AG09309 (cell line): Measurements from ENCODE around the gene COMMD7.

Source experiments
- DNase-seq: peaks from one replicate; pipeline ENCODE4 v3.0.0-alpha.2; 2010; ENCODE audit warnings: low read depth
- H3K4me3 ChIP-seq: 2 replicates; pipeline ENCODE4 v1.5.1; 2011; ENCODE audit warnings: mild to moderate bottlenecking, low read depth, low read length, moderate library complexity; ENCODE audit not compliant: control insufficient read depth
- TF ChIP-seq, protein P1 (sequence below): IDR thresholded peaks from 2 replicates; pipeline ENCODE4 v1.5.1; 2011; ENCODE audit warnings: mild to moderate bottlenecking, low read depth, low read length, inconsistent platforms; ENCODE audit not compliant: insufficient read depth, control insufficient read depth; ENCODE audit errors: missing control alignments

Gene COMMD7

GRCh38 chr20:32743237-32744112, at the start of gene COMMD7:
Gene COMMD7 (minus strand): TSS chr20:32743467. CDS start chr20:32743391, 76 bp downstream.
- no peak for DNase-seq
- peak within 1 kb of the TSS; percentile 74 for H3K4me3 ChIP-seq
- TF ChIP-seq, protein P1, sequence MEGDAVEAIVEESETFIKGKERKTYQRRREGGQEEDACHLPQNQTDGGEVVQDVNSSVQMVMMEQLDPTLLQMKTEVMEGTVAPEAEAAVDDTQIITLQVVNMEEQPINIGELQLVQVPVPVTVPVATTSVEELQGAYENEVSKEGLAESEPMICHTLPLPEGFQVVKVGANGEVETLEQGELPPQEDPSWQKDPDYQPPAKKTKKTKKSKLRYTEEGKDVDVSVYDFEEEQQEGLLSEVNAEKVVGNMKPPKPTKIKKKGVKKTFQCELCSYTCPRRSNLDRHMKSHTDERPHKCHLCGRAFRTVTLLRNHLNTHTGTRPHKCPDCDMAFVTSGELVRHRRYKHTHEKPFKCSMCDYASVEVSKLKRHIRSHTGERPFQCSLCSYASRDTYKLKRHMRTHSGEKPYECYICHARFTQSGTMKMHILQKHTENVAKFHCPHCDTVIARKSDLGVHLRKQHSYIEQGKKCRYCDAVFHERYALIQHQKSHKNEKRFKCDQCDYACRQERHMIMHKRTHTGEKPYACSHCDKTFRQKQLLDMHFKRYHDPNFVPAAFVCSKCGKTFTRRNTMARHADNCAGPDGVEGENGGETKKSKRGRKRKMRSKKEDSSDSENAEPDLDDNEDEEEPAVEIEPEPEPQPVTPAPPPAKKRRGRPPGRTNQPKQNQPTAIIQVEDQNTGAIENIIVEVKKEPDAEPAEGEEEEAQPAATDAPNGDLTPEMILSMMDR = no peak

DNA sequence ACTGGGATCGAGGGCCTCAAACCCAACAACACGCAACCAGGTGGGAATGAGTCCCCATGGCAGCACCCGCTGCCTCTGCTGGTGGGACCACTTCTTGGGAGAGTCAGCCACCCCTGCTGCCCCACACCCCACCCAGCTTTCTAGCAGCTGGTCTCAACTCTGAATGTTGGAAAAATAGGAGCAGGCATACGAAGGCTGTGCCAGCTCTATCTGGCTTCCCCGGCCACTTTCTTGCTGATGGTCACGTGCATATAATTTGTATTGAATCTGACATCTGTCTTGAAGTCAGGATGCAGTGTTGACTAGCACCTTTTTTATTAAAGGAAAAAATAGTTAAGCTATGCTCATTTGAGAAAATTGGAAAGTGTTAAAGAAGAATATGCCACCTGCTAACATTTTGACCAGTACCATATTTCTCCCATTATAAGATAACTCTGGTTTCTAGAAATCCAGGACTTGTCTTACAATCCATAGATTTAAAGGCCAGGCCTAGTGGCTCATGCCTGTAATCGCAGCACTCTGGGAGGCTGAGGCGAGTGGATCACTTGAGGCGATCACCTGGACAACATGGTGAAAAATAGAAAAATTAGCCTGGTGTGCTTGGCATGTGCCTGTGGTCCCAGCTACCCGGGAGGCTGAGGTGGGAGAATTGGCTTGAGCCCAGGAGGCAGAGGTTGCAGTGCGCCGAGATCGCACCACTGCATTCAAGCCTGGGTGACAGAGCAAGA, 49.6 kb upstream of the COMMD7 start:
- no peak overlapping the region for H3K4me3 ChIP-seq
- DNase-seq = no peak
- TF ChIP-seq, protein P1 = no peak

- TF ChIP-seq, protein P1 = no peak
- H3K4me3 ChIP-seq = no peak overlapping the region
- DNase-seq = no peak
Observed at GRCh38 chr20:32792316-32792715, 49.0 kb upstream of the COMMD7 start.

GRCh38 chr20:32790751-32791057, 47.4 kb upstream of the COMMD7 start:
- TF ChIP-seq, protein P1 = no peak
- DNase-seq = no peak
- no peak overlapping the region for H3K4me3 ChIP-seq

DNA sequence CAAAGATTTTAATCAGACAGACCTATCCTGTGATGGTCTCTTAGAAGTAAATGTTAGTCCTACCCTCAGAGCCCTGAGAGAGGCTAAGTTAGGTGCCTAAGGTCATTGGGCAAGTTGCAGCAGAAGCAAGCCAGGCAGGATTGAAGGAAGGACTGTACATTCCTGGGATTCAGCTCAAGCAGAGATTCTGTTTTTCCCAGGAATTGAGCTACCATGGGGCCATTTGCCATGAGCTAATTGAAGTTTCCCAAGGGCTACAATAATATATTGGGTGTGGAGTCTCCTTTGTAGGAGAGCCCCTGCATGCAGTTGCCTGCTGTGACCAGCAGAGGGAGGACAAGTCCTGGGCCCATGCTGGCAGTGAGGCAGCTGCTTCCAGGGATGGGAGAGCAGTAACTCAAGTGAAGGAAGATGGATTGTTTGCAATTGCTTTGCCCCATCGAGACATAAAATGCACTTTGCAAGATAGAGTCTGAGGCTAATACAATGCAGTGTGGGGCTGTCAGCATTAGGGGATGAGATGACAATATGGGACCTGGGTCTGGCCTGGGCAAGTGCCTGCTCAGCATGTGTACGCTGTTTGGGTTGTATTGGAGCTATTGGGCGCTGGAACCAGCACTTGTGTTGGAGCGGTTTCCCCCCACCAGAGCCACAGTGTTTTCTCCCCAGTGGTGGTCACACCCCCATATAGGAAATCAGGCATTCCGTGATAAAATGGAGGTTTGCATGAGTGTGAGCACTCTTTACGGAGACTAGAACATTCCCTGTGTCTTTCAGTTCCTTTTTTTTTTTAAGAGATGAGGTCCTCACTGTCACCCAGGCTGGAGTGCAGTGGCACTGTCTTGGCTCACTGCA, 46.9 kb upstream of the COMMD7 start:
- DNase-seq = peak; percentile 25
- no peak overlapping the region for H3K4me3 ChIP-seq
- TF ChIP-seq, protein P1 = peak; percentile 99

DNA sequence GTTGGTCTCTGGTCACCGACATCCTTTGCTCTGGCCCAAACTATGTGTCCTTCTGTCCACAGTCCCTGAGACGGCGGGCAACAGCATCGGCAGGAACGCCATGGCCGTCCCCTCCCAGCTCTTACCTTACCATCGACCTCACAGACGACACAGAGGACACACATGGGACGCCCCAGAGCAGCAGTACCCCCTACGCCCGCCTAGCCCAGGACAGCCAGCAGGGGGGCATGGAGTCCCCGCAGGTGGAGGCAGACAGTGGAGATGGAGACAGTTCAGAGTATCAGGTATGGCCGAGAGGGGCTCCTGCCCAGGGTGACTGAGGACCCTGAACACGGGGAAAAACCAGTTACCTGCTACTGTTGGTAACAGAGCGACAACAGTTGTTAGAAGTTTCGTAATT, 43.9 kb upstream of the COMMD7 start:
- TF ChIP-seq, protein P1 = no peak

More for the DNA sequence above, 43.9 kb upstream of the COMMD7 start:
- no peak for DNase-seq
- H3K4me3 ChIP-seq = no peak overlapping the region
